Gastrocnemius medialis (tissue), 4 donors: ENCODE results near the gene PLBD2. TPM values are rescaled to one million over a fixed set of nuclear protein-coding genes. Genes with fewer than 3 reads are reported as not detected.

Source experiments
- ATAC-seq, 2 donors: fragments of 150-250 bp; one replicate each; pipeline ENCODE4 v1.9.1; 2016
- DNase-seq, 2 donors: peaks; one replicate each; pipeline ENCODE4 v3.0.0-alpha.2; 2019
- H3K27ac ChIP-seq, 4 donors: fragments of 200-600 bp; sonication (generic); 1 replicate in 1 of 4; 2 replicates in 3 of 4; pipeline ENCODE4 v1.5.1; 2016 to 2018; ENCODE audit warnings: mild to moderate bottlenecking in 2 of 4, moderate library complexity in 1 of 4
- H3K27me3 ChIP-seq, 3 donors: fragments of 200-600 bp; sonication (generic) in 2 of 3; 1 replicate in 1 of 3; 2 replicates in 2 of 3; pipeline versions ENCODE4 v1.5.1 to v1.6.0; 2016 to 2019; ENCODE audit warnings: mild to moderate bottlenecking in 1 of 3, moderate library complexity in 1 of 3
- H3K36me3 ChIP-seq, 2 donors: fragments of 200-600 bp; sonication (generic) in 1 of 2; one replicate each; pipeline ENCODE4 v1.5.1; 2017 to 2018
- H3K4me1 ChIP-seq, 2 donors: fragments of 200-600 bp; sonication (generic) in 1 of 2; one replicate each; pipeline ENCODE4 v1.5.1; 2016 to 2017; ENCODE audit warnings: mild to moderate bottlenecking in 2 of 2
- H3K4me3 ChIP-seq, 4 donors: fragments of 200-600 bp; sonication (generic) in 3 of 4; 1 replicate in 1 of 4; 2 replicates in 3 of 4; pipeline ENCODE4 v1.5.1; 2016 to 2019; ENCODE audit warnings: mild to moderate bottlenecking in 2 of 4
- H3K9me3 ChIP-seq, 3 donors: fragments of 200-600 bp; sonication (generic) in 2 of 3; 1 replicate in 1 of 3; 2 replicates in 2 of 3; pipeline ENCODE4 v1.5.1; 2016 to 2019
- CTCF ChIP-seq, 5 experiments: fragments of 450-650 bp in 3 of 5; fragments of 200-600 bp in 2 of 5; sonication (generic) in 2 of 5; IDR thresholded peaks in 4 of 5; conservative IDR thresholded peaks in 1 of 5; 1 replicate in 4 of 5; 2 replicates in 1 of 5; pipeline ENCODE4 v1.5.1; 2016 to 2019; ENCODE audit warnings: antibody characterized with exemption in 5 of 5, mild to moderate bottlenecking in 3 of 5, moderate library complexity in 3 of 5
- POLR2A ChIP-seq, 2 donors: fragments of 450-650 bp; IDR thresholded peaks; one replicate each; pipeline ENCODE4 v1.6.1; 2017; ENCODE audit warnings: antibody characterized with exemption in 2 of 2, mild to moderate bottlenecking in 2 of 2, moderate library complexity in 2 of 2
- in situ Hi-C, 4 donors: fragments of 200-750 bp; cut with MboI; loops; one replicate each; pipeline versions ENCODE4 v1.15.0 to v1.8.0; 2017; ENCODE audit warnings: low sequenced_read_pairs in 4 of 4
- intact Hi-C: fragments of 100-400 bp; cut with DNase I; formaldehyde crosslinking; loops from one replicate; pipeline ENCODE4 v1.15.1; 2023; ENCODE audit warnings: low total_unique reads
- total RNA-seq, 4 donors: library from RNA; depleted of rRNA; stranded (reverse); fragments of >200 nt; gene quantifications; one replicate each; pipeline versions ENCODE4 v1.1.0 to v1.2.3, GENCODE V29; 2016

The PLBD2 gene
- total RNA-seq, 4 donors from 2014 or later: 12.0 to 28.9 (median 26.8) TPM

GRCh38 chr12:113414519-113415038 lies 56.2 kb downstream of the PLBD2 start:
- in situ Hi-C loops (no loop called here), intact Hi-C loops (no loop called here)
- no peak for TF ChIP-seq CTCF (IDR thresholded peaks at IDR 0.05 in 4 of 5, conservative IDR thresholded peaks at IDR 0.05 in 1 of 5)
- TF ChIP-seq POLR2A (IDR thresholded peaks at IDR 0.05): no peak
- Histone ChIP-seq H3K27me3 (no peaks in the 10 kb centered on the region), H3K4me1 (no peaks in the 10 kb centered on the region), H3K27ac (no peak overlapping the region), H3K36me3 (no peaks in the 10 kb centered on the region), H3K9me3 (no peaks in the 10 kb centered on the region), H3K4me3 (no peak overlapping the region)
- ATAC-seq (no peak), DNase-seq (no peak)

- intact Hi-C loops: no loop called here
- ATAC-seq (peak in 1 of 2 donors; percentile 12), DNase-seq (no peak)
- Histone ChIP-seq H3K27ac (no peak overlapping the region), H3K36me3 (no peaks in the 10 kb centered on the region), H3K4me3 (no peak overlapping the region), H3K27me3 (no peaks in the 10 kb centered on the region), H3K4me1 (no peaks in the 10 kb centered on the region), H3K9me3 (no peaks in the 10 kb centered on the region)
- in situ Hi-C loops: no loop called here
- TF ChIP-seq POLR2A (IDR thresholded peaks at IDR 0.05): no peak
- TF ChIP-seq CTCF (IDR thresholded peaks at IDR 0.05 in 4 of 5, conservative IDR thresholded peaks at IDR 0.05 in 1 of 5): no peak
Measured at GRCh38 chr12:113416091-113416754, 57.8 kb downstream of the PLBD2 start.

GRCh38 chr12:113418213-113418879 lies 60.0 kb downstream of the PLBD2 start:
- Histone ChIP-seq H3K36me3 (no peaks in the 10 kb centered on the region), H3K9me3 (no peaks in the 10 kb centered on the region), H3K4me1 (peaks cover 0 to 8% of the 10 kb centered on the region in 2 donors), H3K27ac (no peak overlapping the region), H3K4me3 (no peak overlapping the region), H3K27me3 (no peaks in the 10 kb centered on the region)
- no peak for TF ChIP-seq POLR2A (IDR thresholded peaks at IDR 0.05)
- no peak for TF ChIP-seq CTCF (IDR thresholded peaks at IDR 0.05 in 4 of 5, conservative IDR thresholded peaks at IDR 0.05 in 1 of 5)
- DNase-seq (peak in 1 of 2 donors; percentile 23), ATAC-seq (no peak)
- intact Hi-C loops (no loop called here), in situ Hi-C loops (no loop called here)

- H3K4me3 ChIP-seq: no peak overlapping the region
- no peak for TF ChIP-seq POLR2A (IDR thresholded peaks at IDR 0.05)
- TF ChIP-seq CTCF (IDR thresholded peaks at IDR 0.05 in 4 of 5, conservative IDR thresholded peaks at IDR 0.05 in 1 of 5): no peak
- no peak for ATAC-seq
- no peaks in the 10 kb centered on the region for H3K36me3 ChIP-seq
- no peak for DNase-seq
- H3K4me1 ChIP-seq: peaks cover 0 to 8% of the 10 kb centered on the region in 2 donors
- H3K27me3 ChIP-seq: no peaks in the 10 kb centered on the region
- no peaks in the 10 kb centered on the region for H3K9me3 ChIP-seq
- H3K27ac ChIP-seq: no peak overlapping the region
- in situ Hi-C loops: loop anchor here in 1 of 4 donors (10.0 kb wide), 1 partner anchor 106 kb away; no protein-coding TSS in a partner anchor
- intact Hi-C loops: no loop called here
Measured at GRCh38 chr12:113420996-113421595, 62.7 kb downstream of the PLBD2 start.
